Measurements from ENCODE around the gene PLEKHM2.

Gene PLEKHM2

DNA sequence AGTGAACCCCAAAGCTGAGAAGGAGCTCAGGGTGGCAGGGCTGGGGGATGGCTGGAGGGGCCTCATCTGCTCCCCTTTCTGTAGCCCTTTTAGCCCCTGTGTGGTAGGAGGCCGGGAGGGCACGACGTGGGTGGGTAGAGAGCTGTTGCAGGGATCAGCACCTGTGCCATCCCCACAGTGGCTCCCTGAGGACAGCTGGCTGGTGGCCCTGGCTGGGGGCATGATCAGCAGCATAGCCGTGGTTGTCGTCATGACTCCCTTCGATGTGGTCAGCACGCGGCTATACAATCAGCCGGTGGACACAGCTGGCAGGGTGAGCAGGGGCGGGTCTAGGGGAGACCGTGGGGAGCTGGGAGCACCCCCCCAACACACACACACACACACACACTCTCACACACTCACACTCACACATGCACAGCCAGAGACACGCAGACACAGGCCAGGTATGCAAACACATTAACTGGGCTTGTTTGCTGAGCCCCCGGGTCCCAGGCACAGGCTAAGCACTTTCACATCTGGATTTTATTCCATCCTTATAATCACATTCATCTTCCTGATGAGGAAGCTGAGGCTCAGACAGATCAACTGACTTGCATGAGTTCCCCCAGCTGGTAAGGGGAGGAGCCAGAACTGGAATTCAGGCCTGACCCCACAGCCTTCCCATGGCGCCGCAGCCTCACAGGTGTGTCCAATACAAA is 54.4 kb downstream of the PLEKHM2 start:
- no peak for DNase-seq (ENCODE audit: low spot score)

DNA sequence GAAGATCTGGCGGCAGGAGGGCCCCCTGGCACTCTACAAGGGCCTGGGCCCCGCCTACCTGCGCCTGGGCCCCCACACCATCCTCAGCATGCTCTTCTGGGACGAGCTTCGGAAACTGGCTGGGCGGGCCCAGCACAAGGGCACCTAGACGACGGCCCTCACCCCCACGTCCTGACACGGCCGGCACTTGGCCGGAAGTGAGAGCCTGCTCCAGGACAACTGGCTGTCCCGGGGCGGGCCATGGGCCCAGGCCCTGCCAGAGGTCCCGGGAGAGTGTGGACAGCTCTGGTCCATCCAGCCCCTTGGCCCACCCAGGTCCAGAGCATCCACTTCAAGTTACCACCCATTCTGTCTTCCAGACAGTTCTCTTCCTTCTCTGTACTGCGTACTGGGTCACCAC is 55.1 kb downstream of the PLEKHM2 start:
- no peak for DNase-seq (ENCODE audit: low spot score)

- DNase-seq (ENCODE audit: low spot score): no peak
These were observed 55.6 kb downstream of the PLEKHM2 start for GRCh38 chr1:15739745-15740144.

- peak; percentile 86 for DNase-seq (ENCODE audit: low spot score)
These were observed 57.1 kb downstream of the PLEKHM2 start for GRCh38 chr1:15740924-15741850.

DNA sequence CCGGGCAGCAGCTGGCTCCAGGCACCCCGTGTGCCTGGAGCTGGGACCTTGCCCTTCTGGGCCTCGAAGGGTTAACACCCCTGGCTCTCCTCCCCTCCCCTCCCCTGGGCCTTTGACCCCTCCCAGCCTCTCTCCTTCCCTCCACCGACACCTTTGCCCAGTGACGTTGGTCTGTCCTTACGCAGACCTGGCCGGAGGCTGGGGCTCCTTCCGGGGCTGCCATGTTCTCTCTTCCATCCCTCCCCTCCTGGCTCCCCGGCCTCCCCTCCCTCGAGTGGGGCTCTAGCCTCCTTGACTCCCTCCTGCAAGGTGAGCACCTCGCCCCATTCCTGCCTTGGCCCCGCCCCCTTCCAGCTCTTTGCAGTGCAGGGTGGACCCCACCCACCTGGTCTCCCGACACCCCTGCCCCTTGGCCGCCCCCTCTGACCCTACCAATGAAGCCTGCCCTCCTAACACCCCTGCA is 58.2 kb downstream of the PLEKHM2 start, which contains the start of gene TMEM82:
Gene TMEM82, plus strand, starts transcription at position 161 of the 463 bp plus-strand sequence. Its CDS starts 61 bp downstream, at position 222.
- no peak for DNase-seq (ENCODE audit: low spot score)

GRCh38 chr1:15744122-15744679 is 60.1 kb downstream of the PLEKHM2 start:
- DNase-seq (ENCODE audit: low spot score): no peak

DNA sequence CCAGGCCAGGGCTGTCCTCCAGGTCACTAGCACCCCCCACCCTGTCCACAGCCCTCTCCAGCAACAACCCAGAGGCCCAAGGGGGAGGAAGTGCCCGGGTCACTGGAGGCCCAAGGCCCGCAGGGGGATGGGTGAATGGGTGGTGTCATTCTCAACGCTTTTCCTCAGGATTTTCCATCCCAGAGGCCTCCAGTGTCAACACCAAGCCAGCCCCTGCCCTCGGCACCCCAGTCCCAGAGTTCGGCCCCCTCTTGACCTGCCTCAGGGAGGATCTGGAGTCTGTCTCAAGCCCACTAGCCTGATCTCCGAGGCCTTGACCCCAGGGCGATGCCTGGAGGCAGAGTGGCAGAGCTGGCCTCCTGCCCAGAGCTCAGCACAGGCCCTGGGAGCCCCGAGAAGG is 63.3 kb downstream of the PLEKHM2 start:
- DNase-seq (ENCODE audit: low spot score): no peak

- no peak for DNase-seq (ENCODE audit: low spot score)
These were observed 64.1 kb downstream of the PLEKHM2 start for GRCh38 chr1:15748264-15748663.

DNA sequence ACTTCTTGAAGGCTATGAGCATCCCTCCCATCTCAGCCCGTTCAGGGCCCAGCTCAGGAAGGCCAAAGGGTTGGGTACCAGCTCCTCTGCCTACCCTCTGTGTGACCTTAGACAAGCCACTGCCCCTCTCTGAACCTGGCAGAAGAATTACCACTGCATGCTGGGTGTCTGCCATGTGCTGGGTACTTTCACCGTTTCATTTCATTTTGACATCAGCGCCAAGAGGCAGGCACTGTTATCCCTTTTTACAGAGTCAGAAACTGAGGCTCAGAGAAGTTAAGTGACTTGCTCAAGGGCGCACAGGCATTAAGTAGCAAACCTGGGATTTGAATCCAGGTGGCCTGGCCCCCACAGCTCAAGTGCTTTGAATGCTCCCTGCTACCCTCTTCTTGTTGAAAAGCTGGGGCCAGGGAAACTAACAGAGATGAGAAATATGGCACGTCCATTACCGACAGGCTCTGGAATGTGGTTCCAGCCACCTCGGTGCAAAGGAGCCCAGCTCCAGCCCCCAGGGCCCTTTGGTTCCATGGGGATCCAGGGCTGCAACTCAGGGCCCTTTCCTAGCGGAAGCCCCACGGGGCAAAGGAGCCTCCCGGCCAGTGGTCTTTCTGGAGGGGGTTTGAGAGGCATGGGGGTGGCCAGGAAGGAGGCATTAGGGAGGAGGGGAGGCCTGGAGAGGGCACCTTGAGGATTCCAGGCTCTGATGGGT is 64.7 kb downstream of the PLEKHM2 start:
- no peak for DNase-seq (ENCODE audit: low spot score)

DNA sequence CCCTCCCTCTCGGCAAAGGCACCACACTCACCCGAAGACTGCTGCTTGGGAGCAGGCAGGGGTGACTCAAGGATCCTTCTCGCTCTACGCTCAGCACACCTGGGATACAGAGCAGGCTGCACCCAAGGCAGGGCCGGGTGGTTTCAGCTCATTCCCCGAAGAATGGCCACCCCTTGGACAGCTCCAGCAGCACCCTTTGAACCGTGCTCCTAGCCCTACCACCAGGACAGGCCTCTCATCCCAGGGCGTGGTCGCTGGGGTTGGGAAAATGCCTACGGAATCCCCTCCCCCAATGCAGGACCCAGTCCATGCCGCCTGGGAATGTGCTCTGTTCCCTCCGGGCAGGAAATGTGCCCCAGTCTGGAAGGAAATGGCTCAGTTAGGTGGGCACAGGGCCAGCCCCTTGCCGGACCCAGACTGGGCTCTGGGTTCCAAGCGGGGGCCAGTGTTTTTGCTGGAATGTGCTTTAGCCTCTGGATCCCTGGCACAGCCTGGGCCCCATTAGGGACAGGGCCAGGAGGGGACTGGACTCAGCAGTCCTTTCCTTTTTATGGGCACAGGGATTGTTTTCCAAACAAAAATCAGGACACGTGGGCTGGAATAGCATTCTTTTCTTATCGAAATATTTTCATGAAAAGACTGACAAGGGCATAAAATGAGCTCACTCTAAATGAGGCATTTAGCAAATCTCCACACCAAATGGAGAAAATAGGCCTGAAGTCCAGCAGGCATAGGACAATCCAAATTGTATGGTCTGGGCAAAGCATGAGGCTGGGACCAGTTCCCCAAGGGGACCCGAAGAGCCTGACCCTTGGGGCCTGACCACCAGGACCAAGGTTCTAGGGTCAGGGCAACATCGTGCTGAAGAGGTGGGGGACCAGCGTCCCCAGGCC is 65.5 kb downstream of the PLEKHM2 start:
- peak; percentile 38 for DNase-seq (ENCODE audit: low spot score)

GRCh38 chr1:15750924-15751323 is 66.8 kb downstream of the PLEKHM2 start:
- DNase-seq (ENCODE audit: low spot score): no peak

DNA sequence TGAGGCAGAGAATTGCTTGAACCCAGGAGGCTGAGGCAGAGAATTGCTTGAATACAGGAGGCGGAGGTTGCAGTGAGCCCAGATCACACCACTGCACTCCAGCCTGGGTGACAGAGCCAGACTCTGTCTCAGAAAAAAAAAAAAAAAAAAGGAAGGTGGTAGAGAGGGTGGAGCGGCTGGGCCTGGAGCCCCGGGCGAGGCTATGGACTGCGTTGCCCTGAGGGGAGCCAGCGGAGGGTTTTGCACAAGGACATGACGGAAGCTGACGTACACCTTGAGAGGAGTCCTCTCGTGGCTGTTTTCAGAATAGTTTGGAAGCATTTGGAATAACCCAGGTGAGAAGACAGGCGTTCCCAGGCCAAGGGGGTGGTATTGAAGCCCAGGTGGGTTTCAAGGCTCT is 67.6 kb downstream of the PLEKHM2 start:
- DNase-seq (ENCODE audit: low spot score): no peak

DNA sequence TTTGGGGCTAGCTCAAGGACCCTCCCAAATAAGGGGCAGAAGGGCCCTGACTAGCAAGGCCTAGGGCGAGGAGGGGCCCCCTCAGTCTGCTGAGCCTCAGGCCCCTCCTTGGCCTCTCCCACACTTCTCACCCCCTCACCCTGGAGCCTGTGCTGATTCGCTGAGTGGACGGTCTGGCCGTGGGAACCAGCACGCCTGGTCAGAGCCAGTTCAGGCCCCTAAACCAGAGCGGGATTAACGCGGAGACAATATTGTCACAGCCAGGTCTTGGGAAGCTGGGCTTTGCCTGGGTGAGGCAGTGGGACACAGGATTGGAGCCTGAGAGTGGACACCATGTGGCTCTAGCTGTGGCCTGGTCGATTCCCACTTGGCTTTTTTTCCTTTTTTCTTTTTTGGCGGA is 69.7 kb downstream of the PLEKHM2 start:
- DNase-seq (ENCODE audit: low spot score): no peak

DNA sequence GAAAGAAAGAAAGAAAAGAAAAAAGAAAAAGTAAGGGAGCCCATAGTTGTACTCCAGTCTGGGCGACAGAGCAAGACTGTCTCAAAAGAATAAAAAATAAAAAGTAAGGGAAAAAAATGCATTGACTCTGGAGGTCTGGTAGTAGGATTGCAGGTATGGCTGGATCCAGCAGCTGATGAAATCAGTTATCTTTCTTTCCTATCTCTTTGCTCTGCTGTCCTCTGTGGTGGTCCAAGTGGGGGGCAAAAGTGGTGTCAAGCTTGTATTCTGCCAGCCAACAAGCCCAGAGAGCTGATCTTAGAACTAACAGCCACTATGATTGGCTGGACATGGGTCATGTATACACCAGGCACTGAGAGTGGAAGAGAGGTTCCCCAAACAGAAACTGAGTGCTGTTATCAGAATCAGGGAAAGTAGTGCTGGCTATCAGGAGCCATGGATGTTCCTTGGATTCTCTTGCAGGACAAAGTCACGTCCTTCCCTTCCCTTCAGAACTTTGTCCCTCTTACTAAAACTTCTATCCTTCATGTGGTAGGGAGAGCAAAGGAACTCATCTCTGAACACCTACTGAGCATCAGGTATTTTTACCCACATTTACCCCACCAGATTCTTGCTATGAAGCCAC is 71.0 kb downstream of the PLEKHM2 start:
- no peak for DNase-seq (ENCODE audit: low spot score)

DNA sequence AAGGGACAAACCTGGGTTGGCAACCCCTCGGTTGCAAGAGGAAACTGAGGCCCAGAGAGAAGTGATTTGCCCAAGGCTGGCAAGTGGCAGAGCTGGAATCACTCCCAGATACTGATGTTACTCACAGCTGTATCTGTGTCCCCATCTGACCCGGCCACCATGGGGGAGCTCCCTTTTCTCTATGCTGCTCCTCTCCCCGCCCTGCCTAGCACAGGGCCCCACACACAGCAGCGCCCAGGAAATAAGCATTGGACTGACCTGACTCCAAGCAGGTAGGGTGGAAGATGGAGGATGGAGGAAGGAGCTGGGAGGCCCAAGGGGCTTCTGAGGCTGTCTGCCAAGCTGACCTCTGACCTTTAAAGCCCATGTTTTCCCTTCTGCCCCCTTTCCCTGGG is 71.5 kb downstream of the PLEKHM2 start:
- no peak for DNase-seq (ENCODE audit: low spot score)

DNA sequence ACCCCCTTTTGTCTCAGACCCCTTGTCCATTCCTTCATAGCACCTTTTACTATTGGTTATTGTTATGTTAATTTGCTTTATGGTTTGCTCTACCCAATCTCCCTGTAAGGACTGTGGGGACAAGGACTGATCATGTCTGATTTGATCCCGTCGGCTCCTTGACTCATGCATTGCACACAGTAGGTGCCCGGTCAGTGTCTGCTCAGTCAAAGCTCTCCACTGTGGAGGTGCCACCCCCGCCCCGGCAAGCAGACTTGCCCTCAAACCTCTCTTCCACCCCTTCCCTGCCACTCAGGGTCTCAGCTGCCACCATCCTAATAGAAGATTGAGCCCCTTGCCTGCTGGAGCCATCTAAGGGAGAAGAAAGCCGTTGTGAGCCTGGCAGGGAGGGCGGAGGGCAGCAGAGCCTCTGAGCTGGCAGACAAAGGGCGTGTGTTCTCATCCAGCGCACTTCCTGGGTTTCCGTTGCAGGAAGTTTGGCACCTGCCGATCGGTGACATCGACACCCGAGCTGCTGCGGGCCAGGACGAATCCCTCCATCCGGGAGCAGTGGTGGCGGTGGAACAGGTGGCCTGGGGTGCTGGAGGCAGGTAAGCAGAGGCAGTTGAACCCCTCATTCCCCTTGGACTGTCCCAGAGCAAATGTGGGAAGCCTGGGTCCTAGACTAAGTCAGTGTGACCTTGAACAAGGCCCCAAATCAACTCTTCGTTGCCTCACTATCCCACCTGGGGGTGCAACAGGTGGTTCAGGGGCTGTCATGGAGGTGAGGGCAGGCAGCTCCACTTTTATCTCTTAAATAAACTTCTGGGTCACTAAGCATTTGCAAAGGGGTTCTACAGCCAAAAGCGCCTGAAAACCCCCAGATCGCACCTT is 72.3 kb downstream of the PLEKHM2 start:
- peak; percentile 55 for DNase-seq (ENCODE audit: low spot score)

DNA sequence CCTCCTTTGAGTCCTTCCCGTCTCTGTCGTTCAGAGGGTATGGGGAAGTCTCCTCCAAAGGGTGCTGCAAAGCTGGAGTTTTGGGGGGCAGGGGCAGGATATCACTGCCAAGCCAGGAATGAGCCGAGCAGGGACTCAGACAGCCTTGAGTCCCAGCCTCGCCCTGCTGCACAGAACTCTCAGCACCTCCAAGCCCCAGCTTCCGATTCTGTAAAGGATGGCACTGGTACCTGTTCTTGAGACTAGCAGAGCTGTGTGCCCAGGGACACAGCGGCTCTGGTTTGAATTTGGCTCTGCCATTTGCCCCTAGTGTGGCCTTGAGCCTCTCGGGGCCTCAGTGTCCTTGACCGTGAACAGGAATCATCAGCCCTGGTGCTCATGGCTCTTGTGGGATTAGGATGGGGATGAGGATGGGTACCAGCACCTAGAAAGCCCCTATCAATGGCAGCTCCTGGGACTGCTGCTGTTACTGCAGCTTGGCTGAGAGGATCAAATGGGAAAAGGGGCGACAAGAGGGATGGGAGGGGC is 73.0 kb downstream of the PLEKHM2 start:
- no peak for DNase-seq (ENCODE audit: low spot score)

GRCh38 chr1:15757575-15758342 is 73.6 kb downstream of the PLEKHM2 start:
- no peak for DNase-seq (ENCODE audit: low spot score)

Data from kidney tubule cell (primary cell).